NCI-H146 treated with DMSO at 0.1 percent for 48 hours (cell line): ENCODE measurements around the gene RBM47.
"Not testable (repeated sequence)": the region's sequence is repeated elsewhere in the genome, so short reads cannot be mapped to it uniquely, and the experiment has no call there.

Experiments used
- DNase-seq: peaks from one replicate; lab custom pipeline; 2025; ENCODE audit not compliant: unreplicated experiment; lab: John Stamatoyannopoulos, UW

The RBM47 gene

DNA sequence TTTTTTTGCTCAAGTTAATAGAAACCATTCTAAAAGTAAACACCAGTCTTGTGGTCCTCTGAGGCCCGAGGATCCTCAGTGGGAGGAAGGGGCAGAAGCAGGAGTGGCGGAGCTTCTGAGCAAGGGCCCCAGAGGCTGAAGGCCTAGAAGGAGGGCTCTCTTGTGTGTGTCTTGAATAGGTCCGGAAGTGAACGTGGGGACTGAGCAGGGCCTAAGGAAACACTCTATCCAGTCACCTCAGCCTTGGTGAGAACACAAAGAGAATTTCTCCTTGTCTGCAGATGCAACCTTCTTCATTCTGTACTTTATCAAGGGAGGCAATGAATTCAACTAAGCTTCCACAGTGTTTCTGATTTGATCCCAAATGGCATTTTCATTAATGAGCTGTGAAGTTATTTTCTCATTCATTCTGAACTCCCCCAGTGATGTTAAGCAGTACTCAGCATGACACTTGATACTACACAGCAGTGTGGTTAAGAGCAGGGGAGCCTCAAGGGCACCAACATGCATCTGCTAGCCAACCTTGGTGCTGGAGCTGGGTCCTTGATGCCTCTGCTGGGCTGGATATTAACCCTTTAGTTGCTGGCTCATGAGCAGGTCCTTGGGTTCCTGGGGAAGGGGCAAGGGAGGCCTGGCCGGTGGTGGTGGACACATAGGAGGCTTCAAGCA lies 64.7 kb downstream of the RBM47 start:
- DNase-seq: no peak

DNA sequence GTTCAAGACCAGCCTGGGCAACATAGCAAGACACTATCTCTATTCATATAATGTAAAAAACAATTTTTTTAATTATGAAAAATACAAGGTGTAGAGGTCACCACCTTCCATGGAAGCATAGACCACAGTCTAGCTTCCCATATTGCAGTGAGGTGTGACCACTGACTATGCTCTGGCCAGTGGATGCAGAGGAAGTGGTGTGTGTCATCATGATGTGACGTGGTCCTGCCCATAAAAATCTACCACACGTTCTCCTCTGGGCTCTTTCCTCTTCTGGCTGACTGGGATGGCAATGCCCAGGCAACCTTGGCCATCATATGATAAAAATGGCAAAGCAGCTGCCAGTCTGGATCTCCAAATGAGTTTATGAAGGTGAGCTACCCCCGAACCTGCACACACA lies 65.7 kb downstream of the RBM47 start:
- no peak for DNase-seq

DNA sequence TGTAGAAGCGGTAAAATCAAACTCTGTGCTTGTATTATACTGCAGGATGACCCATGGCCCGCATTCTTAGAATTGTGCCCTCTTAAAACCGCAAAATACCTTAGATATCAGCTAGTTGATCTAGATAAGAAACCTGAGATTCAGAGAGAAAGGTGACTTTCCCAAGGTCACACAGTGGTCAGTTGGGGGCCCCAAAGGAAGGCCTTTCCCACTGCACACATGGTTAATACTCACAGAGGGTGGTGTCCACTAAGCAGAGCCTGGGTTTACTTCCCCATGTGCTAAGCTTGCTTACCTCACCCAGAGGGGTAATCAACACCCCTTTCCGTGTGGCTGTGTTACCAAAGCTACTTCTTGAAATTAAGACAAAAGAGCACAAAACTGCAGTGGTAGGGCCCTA lies 66.3 kb downstream of the RBM47 start:
- no peak for DNase-seq

DNA sequence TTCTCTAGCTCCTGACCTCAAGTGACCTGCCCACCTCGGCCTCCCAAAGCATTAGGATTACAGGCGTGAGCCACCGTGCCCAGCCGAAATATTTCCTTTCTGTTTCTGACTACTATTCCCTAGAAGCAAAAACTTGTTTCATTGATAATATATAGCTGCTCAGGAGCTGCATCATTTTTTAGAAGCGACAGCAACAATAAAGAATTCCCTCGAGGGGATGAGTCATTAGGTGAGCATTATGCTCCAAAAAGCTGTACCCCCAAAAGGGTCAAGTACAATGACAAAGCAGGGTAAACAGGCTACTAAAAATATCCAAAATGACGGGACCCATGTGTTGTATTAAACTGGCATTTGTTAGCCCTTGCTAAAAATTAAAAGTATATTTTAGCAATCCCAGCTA lies 67.0 kb downstream of the RBM47 start:
- no peak for DNase-seq

DNA sequence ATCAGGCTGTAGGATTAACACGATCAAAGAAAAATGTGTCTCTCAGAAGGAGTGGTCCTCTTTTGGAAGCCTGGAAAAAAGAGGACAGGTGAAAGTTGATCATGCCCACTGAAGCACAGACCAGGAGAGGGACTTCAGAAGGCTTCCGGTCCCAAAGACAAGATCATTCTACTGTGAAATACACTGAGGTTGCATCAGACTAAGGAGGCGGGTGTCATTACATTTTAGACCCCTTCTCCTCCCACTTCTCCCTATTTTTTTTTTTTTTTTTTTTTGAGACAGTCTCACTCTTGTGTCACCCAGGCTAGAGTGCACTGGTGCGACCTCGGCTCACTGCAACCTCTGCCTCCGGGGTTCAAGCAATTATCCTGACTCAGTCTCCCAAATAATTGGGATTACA lies 67.5 kb downstream of the RBM47 start:
- DNase-seq: no peak

DNA sequence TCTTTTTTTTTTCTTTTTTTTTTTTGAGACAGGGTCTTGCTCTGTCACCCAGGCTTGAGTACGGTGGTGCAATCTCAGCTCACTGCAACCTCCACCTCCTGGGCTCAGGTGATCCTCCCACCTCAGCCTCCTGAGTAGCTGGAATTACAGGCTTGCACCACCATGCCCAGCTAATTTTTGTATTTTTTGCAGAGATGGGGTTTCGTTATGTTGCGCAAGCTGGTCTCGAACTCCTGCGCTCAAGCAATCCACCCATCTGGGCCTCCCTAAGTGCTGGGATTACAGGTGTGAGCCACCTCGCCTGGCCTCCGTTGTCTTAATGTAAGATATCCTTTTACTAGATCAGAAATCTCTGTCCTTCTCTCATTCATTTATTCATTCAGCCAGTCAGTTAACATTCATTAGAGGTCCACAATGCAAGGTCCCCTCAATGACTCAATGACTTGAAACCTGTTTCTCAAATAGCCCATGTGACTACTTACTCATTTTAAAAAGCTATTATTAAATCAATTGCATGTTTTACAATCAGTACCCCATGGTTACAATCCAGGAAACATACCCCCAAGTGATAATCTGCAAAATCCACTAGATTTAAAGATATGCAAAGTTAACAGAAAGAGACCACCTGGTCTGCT lies 68.0 kb downstream of the RBM47 start:
- DNase-seq: not testable (repeated sequence)

DNA sequence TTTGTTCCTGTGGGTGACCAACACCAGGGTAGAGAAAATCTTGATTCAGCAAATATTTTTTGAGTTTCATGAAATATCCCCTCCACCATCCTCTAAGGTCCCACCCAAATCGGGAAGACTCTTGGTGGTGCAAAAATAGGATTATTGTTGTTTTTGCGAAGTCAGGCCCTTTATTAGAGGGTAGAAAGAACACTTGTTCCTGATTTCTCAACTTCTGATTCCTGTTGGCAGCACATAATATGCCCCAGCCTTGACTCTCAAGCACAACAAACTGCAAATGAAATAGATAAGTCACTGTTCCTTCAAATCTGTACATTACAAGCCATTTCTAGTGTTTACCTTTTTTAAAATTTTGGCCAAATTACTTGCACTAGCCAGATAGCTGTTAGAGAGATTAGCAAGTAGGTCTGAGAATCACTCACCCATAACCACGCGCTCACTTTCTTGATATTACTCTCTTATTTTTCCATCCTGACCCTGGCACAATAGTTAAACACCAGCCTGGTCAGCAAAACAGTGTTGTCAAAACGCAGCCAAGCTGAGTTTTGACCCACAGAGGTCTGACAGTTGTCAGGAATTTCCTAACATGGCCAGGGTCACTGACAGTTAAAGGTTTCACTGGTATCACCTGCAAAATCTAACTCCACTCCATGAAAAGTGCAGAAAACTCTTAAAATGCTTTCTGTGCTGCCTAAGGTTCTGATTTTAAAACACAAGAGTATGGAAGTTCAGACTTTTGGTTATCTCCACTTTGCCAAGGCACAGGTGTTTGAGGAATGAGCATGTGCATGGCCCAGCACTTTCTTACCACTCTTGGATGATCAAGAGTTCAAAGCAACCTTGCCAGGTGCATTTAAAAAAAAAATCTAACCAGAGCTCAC lies 69.8 kb downstream of the RBM47 start:
- no peak for DNase-seq

DNA sequence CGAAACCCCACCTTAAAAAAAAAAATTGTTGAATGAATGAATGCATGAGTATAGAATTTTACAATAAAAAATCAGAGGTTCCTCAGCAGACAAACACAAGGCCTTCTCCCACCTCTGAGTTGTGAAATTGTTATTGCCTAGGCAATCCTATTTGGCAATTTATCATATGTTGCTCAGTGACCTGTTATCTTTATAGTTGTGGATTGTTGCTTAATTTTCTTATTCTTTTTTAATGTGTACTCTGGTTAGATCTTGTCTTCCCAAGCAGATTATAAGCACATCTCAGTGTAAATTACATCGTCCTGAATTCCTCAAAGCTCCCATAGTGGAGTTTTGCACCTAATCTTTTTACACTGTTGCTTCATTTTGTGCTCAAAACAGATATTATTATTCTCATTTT lies 71.9 kb downstream of the RBM47 start:
- no peak for DNase-seq

DNA sequence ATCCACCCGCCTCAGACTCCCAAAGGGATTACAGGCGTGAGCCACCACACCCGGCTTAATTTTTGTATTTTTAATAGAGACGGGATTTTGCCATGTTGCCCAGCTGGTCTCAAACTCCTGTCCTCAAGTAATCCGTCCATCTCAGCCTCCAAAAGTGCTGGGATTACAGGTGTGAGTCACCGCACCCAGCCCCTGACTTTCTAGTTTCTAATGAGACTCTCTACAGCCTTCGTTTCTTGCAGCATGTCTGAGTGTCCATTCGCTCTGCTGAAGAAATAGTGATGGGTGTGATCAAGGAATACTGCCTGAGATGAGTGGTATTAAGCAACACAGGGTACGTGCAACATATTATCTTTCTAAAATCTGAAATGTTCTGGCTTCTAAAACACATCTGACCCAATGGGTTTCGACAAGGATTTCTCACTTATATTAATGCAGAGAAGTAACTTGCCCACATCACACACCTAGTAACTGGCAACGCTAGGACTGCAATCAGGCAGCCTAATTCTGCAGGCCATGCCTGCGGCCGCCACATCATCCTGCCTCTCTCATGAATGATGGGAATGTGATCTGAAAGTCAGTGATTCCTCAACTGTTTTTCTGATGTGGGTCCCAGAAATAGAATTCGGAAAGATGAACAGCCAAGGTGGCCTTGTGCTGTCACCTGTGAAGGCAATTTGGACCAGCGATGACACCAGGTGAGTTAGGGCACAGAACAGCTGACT lies 74.3 kb downstream of the RBM47 start:
- no peak for DNase-seq

DNA sequence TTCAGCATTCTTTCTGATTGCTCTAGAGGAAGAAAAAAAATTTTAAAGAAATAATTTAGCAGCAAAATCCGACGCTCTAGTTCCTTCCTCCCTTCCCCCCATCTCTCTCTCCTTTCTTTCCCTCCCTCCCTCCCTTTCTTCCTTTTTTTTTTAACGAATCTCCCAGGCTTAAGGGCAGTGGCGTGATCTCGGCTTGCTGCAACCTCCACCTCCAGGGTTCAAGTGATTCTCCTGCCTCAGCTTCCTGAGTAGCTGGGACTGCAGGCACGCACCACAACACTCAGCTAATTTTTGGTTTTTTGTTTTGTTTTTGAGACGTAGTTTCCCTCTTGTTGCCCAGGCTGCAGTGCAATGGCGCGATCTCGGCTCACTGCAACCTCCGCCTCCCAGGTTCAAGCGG lies 75.0 kb downstream of the RBM47 start:
- not testable (repeated sequence) for DNase-seq

DNA sequence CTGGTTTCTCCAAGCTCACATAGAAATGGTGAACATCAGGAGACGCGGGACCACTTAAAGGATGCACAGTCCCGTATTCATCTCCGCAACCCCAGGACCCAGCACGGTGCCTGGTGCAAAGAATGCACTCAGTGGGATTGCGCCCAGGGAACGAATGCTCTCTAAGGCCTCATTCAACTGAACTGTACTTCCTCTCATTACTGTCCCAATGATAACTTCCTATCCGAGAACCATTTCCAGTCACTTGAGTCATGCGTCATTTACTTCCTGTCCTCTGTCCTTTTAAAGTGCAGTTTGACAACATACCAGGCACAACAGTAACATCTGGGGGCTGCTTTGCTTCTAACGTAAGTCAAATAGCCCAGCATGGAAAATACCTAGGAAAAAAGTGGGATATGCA lies 75.7 kb downstream of the RBM47 start:
- DNase-seq: no peak

DNA sequence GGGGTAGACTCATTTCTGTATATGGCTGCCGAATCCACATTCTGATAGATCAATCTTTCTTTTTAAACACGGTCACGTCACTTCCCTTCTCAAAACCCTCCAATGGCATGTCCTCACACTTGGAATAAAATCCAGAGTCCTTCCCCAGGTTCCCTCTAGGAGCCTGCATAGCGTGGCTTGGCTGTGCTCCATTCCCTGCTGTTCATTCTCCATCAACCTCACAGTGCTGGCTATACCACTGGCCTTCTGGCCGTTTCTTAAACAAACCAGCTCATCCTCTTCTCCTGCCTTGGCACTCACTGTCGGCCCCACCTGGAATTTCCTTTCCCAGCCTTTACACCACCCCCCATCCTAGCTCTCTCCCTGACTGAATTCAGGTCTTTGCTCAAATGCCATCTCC lies 77.1 kb downstream of the RBM47 start:
- DNase-seq: no peak

DNA sequence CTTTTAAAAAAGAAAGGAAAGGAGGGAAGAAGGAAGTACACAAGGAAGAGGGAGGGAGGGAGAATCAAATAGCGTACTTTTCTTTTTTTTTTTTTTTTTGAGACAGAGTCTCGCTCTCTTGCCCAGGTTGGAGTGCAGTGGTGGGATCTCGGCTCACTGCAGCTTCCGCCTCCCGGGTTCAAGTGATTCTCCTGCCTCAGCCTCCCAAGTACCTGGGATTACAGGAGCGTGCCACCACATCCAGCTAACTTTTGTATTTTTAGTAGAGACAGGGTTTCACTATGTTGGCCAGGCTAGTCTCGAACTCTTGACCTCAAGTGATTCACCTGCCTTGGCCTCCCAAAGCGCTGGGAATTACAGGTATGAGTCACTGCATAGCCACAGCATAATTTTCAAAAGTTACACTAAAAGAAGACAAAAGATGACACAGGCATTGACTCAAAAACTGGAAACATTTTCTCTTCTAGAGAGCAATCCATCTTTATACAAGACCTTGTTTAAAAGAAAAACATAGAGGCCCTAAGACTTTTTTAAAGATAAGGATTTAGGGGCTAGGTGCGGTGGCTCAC lies 78.0 kb downstream of the RBM47 start:
- not testable (repeated sequence) for DNase-seq

DNA sequence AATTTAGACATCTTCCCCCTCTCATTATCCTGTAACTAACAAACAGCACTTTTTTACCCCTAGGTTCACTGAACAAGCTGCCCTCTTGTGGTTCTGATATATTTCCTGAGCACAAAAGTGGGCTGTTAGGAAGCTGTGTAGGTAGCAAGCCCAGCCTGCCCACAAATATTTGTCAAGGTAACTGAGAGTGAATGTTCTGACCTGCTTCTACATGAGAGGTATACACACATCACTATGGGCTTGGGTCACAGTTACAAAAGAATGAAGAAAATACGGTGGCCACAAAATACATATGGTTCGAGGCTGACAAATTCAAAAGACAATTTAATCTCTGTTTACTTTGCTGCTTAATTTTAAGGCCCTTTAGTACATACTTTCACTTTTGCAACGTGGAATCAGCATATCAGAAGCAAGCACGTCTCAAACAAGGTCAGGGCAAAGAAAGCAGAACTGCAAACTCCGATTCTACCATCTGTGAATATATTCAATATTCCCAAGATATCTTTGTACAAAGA lies 78.7 kb downstream of the RBM47 start:
- peak; percentile 9 for DNase-seq

DNA sequence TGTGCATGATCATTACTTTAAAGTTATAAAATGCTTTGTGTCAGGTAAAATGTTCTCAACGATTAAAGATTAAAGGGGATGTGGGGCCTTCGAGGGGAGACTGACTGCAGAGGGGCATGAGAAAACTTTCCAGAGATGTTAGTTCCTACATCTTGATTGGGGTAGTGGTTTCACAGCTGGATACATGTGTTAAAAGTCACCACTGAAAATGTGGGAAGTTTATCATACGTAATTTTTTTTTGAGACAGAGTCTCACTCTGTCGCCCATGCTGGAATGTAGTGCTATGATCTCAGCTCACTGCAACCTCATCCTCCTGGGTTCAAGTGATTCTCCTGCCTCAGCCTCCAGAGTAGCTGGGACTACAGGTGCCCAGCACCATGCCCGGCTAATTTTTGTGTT lies 79.5 kb downstream of the RBM47 start:
- DNase-seq: no peak

DNA sequence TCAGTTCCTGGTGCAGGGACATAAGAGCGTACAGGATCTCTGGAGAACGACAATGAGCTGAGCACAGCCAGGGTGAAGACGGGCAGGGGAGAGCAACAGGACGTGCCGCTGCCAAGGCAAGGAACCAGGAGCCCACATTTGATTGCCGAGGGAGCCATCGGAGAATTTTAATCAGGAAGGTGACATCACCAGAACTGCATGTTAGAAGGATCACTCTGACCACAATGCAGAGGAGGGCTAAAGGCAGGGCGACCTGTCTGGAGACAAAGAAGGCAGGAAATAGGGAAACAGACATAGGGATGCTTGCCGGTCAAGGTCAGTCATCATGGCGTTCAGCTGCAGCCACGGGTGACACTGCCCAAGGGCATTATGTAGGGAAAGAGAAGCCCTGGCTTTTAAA lies 81.4 kb downstream of the RBM47 start:
- DNase-seq: no peak

DNA sequence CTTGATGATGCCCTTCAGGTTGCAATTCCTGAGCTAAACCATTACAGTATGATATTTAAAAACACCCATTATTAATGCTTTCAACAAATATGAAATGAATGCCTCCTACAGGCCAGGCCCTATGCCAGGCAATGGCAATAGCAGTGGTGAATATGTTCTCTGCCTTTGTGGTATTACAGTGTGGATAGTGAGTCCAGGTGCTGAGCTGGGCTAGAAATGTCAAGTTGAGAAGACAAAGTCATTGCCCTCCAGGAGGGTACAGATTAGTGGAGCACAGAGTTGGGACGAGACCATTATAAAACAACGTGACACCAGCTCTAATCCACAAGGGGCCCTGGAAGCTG lies 81.9 kb downstream of the RBM47 start:
- DNase-seq: no peak

DNA sequence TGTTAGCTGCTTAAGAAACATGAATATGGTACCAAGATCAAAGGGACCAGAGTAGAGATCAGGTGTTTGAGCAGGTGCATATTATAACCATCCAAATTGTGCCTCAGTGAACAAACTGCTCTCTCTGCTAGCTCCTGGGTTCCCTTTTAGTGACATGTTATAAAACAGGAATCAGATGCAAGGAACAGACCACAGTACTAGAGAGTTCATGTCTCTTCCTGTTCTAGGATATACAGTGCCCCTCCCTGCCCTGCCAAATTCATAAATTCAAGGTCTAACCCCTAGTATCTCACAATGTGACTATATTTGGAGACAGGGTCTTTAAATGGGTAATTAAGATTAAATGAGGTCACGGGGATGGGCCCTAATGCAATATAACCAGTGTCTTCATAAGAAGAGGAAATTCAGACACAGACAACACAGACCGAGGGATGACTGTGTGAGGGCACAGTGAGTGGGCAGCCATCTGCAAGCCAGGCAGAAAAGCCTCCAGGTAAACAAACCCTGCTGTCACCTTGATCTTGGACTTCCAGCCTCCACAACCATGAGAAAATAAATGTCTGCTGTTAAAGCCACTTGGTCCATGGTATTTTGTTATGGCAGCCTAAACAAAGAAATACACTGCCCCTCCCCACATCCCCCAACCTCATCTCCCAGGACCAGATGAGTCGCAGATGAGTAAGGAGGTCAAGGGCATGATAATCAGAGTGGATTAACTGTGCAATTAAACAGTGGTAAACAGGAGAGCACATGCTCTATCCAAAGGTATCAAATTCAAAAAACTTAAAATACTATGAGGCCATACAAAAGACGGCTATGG lies 82.5 kb downstream of the RBM47 start:
- no peak for DNase-seq

DNA sequence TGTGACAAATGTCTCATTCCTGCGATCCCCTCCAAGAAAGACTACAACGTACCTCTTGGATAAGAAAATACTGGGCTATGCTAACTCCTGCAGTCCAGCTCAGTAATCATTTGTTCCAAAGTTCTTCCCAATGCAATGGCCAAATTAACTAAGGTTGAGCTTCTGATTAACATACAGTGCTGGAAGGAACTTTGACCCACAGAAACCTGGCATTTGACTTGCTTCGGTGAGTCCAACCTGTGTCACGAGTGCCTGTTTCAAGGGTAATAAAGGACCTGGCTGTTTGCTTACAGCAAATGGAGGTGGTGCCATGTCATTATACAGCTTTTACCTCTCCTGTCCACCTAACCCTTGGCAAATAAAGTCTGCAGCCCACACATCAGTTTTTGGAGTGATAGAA lies 83.2 kb downstream of the RBM47 start:
- no peak for DNase-seq

DNA sequence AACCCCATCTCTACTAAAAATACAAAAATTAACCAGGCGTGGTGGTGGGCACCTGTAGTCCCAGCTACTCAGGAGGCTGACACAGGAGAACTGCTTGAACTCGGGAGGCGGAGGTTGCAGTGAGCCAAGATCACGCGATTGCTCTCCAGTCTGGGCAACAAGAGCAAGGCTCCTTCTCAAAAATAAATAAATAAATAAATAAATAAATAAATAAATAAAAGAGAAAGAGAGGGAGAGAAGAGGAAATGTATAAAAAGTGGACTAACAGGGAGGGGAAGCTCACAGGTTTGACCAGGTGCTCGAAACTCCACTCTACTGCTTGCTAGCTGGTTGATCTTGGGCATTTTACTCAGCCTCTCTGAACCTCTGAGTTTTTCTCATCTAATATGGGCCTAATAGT lies 84.2 kb downstream of the RBM47 start:
- DNase-seq: not testable (repeated sequence)
